ENCODE measurements around the gene SIRT3.
A peak's percentile ranks its signal among the peaks of the same experiment; 100 is the strongest.

SIRT3 gene

DNA sequence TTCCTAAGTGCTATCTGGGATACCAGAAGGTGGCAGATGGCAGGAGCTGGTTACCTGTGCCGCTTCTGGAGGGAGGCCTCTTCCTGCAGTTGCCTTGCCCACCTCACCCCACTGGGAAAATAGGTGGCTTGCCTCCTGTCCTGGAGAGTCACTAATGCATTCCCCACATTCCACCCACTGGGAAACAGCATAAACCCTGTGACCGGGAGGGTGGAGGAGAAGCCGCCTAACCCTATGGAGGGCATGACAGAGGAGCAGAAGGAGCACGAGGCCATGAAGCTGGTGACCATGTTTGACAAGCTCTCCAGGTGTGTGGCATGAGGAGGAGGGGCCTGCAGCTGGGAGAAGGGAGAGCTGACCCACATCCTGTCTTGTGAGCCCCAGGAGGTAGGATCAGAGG, 23.0 kb downstream of the SIRT3 start:
- no peak for DNase-seq

DNA sequence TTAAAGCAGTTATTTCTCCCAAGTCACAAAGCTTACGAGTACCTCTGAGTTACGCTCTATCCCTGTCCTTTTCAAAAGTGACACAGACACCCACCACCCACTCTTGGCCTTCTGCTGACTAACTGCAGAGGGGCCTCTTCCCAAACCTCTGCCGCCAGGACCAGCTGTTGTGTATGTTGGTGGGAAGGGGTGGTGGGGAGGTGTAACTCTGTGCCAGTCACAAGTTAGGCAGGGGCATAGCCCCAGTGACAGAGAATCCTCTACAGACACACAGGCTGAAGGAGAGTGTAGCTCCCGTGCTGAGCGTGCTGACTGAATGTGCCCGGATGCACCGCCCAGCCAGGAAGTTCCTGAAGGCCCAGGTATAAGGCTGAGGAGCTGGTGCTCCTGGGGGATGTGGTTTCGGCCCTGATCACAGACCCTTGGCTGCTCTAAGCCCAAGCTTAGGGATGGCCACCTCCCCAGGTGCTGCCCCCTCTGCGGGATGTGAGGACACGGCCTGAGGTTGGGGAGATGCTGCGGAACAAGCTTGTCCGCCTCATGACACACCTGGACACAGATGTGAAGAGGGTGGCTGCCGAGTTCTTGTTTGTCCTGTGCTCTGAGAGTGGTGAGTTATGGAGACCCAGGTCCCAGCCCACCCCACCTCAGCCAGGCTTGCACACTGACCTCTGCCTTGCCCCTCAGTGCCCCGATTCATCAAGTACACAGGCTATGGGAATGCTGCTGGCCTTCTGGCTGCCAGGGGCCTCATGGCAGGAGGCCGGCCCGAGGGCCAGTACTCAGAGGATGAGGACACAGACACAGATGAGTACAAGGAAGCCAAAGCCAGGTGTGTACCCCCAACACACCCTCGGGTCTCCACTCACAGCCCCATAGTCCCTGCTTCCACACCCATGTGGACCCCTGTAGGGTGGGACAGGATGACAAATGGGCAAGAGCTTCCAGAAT, 23.7 kb downstream of the SIRT3 start:
- DNase-seq, result no peak

DNA sequence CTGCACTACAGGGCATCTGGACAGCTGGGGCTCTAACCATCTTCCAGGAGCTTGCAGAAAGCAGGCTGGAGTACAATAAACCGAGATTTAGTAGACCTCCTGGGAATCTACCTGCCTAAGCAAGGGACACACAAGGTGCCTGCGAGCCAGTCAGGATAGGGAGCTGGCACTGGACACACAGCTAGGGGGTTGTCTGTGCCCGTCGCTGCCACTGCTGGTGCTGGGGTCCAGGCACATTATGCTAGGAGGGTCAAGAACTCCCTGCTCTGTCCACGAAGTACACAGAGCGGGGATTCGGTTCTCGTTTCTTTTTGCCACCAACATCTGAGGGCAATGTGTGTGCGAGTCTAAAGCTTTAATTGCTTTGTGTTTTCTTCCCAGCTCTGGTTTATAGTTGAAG, 24.4 kb downstream of the SIRT3 start:
- DNase-seq, result no peak

- DNase-seq, result no peak
Observed at GRCh38 chr11:211295-211694, 24.8 kb downstream of the SIRT3 start.

- no peak for DNase-seq
Observed at GRCh38 chr11:210803-211180, 25.4 kb downstream of the SIRT3 start.

DNA sequence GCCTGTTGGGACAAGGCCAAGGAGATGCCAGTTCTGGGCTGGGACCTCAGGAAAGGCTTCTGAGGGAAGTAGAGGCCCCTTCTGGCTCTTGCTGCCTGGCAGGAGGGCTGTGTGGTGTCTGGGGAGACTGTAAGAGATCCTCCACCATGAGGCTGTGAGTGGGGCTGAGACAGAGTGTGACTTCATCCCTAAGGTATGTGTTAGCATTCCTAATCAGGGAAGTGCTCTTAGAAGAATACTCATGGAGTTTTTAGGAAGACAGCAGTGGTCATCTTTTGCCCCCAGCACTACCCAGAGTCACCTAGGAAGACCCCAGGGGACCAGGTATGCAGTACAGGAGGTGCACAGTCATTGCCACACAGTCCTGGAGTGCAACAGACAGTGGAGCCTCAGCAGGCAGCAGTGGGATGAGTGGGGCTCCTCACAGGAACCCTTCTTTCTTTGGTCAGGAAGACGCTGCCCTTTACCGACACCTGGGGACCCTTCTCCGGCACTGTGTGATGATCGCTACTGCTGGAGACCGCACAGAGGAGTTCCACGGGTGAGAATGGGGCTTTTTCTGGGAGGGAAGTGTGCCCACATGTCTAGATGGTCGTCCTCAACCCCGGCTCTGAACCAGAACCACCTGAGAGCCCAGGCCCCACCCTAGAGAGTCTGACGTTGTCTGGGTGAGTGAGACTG, 25.9 kb downstream of the SIRT3 start:
- DNase-seq, result no peak

DNA sequence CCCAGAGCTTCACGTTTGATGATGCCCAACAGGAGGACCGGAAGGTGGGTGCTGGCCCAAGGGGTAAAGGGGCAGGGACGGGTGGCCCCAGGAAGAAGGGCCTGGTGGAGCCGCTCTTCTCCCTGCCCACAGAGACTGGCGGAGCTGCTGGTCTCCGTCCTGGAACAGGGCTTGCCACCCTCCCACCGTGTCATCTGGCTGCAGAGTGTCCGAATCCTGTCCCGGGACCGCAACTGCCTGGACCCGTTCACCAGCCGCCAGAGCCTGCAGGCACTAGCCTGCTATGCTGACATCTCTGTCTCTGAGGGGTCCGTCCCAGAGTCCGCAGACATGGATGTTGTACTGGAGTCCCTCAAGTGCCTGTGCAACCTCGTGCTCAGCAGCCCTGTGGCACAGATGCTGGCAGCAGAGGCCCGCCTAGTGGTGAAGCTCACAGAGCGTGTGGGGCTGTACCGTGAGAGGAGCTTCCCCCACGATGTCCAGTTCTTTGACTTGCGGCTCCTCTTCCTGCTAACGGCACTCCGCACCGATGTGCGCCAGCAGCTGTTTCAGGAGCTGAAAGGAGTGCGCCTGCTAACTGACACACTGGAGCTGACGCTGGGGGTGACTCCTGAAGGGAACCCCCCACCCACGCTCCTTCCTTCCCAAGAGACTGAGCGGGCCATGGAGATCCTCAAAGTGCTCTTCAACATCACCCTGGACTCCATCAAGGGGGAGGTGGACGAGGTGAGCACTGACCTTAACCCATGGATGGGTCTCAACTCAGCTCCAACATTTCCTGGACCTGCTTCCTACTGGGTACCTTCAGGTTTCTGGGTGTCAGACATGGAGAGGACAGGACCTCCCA, 26.6 kb downstream of the SIRT3 start:
- peak; percentile 34 for DNase-seq

GRCh38 chr11:208917-209260, 27.3 kb downstream of the SIRT3 start:
- no peak for DNase-seq

GRCh38 chr11:208181-208916, 27.8 kb downstream of the SIRT3 start:
- peak; percentile 88 for DNase-seq

DNA sequence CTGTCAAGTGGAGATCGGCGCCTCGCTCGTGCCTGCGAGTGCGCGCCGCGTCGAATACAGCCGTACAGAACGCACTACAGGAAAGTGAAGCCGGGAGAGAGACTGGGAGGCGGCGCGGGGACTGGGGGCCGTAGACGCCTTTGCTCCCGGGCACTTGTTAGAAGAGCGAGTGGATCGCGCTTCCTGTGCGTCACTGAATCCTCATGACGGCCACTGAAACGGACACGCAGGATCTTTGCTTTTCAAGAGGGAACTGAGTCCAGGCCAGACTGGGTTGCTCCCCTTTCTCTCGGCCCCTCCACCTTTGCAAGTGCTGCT, 28.3 kb downstream of the SIRT3 start:
- no peak for DNase-seq

DNA sequence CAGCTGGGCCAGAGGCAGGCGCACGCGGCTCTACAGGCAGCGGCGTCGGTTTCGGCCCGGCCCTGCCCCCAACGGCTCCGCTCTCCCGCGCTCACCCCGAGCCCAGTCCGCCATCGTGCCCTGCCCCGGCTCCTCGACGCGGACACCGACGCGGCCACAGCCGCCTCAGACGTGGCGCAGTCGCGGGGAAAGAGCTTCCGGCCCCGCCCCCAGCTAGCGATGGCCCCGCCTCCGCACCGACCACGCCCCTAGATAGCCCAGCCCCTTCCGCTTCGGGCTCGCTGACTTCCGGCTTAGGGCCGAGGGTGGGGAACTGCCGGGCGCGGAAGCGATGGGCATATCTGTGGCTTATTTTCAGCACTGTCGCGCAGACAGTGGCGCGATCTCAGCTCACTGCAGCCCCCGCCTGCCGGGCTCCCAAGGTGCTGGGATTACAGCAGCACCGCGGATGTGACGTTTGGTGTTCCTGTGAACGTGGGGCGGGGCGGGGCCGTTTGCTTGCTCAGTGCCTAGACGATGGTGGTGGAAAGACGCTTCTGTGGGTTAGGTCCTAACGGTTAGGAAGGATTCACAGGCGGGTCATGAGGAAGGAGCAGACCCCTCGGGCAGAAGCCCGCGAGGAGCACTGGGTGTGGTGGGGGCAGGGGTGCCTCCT, 28.8 kb downstream of the SIRT3 start, which contains the start of the genes BET1L and RIC8A:
BET1L (minus strand) TSS at position 192 of the 655 bp plus-strand sequence; CDS start at position 114, 78 bp downstream.
RIC8A (plus strand) TSS at position 501 of the 655 bp plus-strand sequence. CDS start 1,147 bp downstream, outside the sequence.
- peak; percentile 96 for DNase-seq

- DNase-seq, result peak; percentile 39
Observed at GRCh38 chr11:206526-207207, 29.5 kb downstream of the SIRT3 start.

GRCh38 chr11:206002-206384, 30.1 kb downstream of the SIRT3 start:
- peak; percentile 25 for DNase-seq

- DNase-seq, result no peak
Observed at GRCh38 chr11:205221-206001, 30.7 kb downstream of the SIRT3 start.

DNA sequence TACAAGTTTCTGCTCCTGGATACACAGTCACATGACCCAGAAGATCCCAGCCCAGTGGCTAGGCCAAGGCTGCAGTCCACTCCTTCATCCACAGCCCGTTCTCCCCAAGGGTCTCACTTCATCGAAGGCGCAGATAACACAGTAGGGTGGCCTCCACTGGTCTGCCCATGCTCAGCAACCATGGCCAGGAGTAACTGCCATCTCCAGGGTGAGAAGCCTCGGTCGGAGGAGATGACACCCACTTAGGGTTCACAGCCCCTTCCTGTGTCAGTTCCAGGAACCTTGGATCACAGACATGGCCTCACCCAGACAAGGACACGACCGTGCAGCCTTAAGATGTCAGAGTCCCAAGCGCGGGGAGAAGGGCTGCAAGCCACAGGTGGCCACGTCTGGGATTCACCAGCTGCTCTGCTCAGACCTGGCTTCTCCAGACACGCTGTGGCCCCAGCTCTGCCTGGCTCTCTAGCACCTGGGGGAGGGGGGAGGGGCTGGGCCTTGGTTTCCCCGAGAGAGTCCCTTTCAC, 31.5 kb downstream of the SIRT3 start:
- no peak for DNase-seq

DNA sequence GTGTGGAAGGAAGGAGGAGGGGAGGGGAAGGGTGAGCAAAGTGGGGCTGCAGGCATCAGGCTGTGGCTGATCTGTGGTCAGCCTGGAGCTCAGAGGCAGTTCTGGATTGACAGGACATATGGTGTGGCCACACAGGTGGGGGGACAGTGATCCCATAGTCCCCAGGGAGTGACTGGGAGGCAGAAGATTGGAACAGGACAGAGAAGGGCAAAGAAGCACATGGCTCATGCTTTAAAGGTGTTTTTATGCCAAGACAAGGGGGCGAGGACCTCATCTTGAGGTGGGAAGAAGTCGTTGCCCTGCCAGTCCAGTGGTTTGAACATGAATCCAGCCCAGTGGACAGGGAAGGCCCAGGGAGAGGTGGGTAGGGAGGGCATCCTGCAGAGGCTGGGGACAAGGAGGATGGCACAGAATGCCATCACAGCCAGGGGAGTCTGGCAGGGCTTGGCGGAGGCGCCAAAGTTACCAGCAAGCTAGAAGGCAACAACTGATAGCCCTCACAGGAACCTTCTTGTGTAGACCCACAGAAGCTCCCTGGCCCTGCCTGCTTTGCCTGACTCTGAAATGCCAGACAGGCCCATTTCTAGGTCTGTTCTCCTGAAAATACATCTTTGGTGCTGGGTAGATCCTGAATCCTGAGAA, 32.1 kb downstream of the SIRT3 start:
- no peak for DNase-seq

- DNase-seq, result peak; percentile 23
Observed at GRCh38 chr11:203056-203944, 32.8 kb downstream of the SIRT3 start.

GRCh38 chr11:202490-202889, 33.7 kb downstream of the SIRT3 start:
- DNase-seq, result peak; percentile 24

DNA sequence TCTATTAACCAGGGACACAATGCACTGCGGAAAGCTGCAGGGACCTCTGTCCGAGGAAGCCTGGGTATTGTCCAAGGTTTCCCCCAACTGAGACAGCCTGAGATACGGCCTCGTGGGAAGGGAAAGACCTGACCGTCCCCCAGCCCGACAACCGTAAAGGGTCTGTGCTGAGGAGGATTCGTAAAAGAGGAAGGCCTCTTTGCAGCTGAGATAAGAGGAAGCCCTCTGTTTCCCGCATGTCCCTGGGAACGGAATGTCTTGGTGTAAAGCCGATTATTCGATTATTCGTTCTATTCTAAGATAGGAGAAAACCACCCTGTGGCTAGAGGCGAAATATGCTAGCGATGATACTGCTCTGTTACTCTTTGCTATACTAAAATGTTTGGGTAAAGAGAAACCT, 34.2 kb downstream of the SIRT3 start:
- DNase-seq, result peak; percentile 27
